WTC11 (cell line): Measurements from ENCODE around the gene IL21R. TPM values are rescaled to one million over a fixed set of nuclear protein-coding genes. Genes with fewer than 3 reads are reported as not detected.

ENCODE experiments used
- ATAC-seq: fragments of 200-7000 bp; cut with Tn5 transposase; 2 replicates; pipeline ENCODE4 v1.10.0; 2021; ENCODE audit warnings: mild to moderate bottlenecking, moderate library complexity
- CTCF ChIA-PET: fragments of 300-600 bp; sonication (Branson Sonifier 250); formaldehyde crosslinking; loops from one replicate; lab custom pipeline; 2021; ENCODE audit warnings: antibody characterized with exemption; lab: Charles Lee
- POLR2A ChIA-PET: fragments of 350-600 bp; sonication (Branson Sonifier 250); formaldehyde crosslinking; loops from one replicate; lab custom pipeline; 2021; ENCODE audit warnings: antibody characterized with exemption; lab: Charles Lee
- DNase-seq: peaks from one replicate; pipeline ENCODE4 v3.0.0; 2021; ENCODE audit warnings: low spot score
- H3K27ac Mint-ChIP-seq: 2 replicates; pipeline ENCODE4 v1.8.0; 2021; ENCODE audit warnings: mixed read lengths
- H3K27me3 Mint-ChIP-seq: 2 replicates; pipeline ENCODE4 v1.8.0; 2021; ENCODE audit warnings: low read depth, mild to moderate bottlenecking, moderate library complexity, mixed read lengths
- H3K36me3 Mint-ChIP-seq: 2 replicates; pipeline ENCODE4 v1.8.0; 2021; ENCODE audit warnings: mixed read lengths
- H3K4me1 Mint-ChIP-seq: 2 replicates; pipeline ENCODE4 v1.8.0; 2022; ENCODE audit warnings: mixed read lengths
- H3K4me3 Mint-ChIP-seq: 2 replicates; pipeline ENCODE4 v1.8.0; 2021; ENCODE audit warnings: mild to moderate bottlenecking, moderate library complexity, mixed read lengths
- H3K9me3 Mint-ChIP-seq: 2 replicates; pipeline ENCODE4 v1.8.0; 2021; ENCODE audit warnings: mixed read lengths
- AR ChIP-seq: fragments of 250-450 bp; sonication (Bioruptor Pico); IDR thresholded peaks from 2 replicates; pipeline ENCODE4 v1.9.0; 2021; ENCODE audit warnings: mild to moderate bottlenecking
- ARID4B ChIP-seq: sonication (generic); formaldehyde crosslinking; IDR thresholded peaks from 2 replicates; pipeline ENCODE4 v1.8.0; 2023; ENCODE audit warnings: missing genetic modification reagents, mild to moderate bottlenecking, borderline replicate concordance
- CBFB ChIP-seq: sonication (generic); formaldehyde crosslinking; IDR thresholded peaks from 2 replicates; pipeline ENCODE4 v1.8.1; 2022; ENCODE audit warnings: mild to moderate bottlenecking, low read depth, missing genetic modification reagents
- EMX1 ChIP-seq: fragments of 250-450 bp; sonication (Bioruptor Pico); IDR thresholded peaks from 2 replicates; pipeline ENCODE4 v1.8.0; 2021; ENCODE audit warnings: mild to moderate bottlenecking
- JAZF1 ChIP-seq: fragments of 250-450 bp; sonication (Bioruptor Pico); IDR thresholded peaks from 2 replicates; pipeline ENCODE4 v1.9.0; 2021; ENCODE audit warnings: moderate library complexity, mild to moderate bottlenecking, inconsistent platforms
- JUN ChIP-seq: sonication (generic); formaldehyde crosslinking; IDR thresholded peaks from 2 replicates; pipeline ENCODE4 v1.8.0; 2023; ENCODE audit warnings: mild to moderate bottlenecking, missing genetic modification reagents
- KAT7 ChIP-seq: sonication (generic); formaldehyde crosslinking; IDR thresholded peaks from 2 replicates; pipeline ENCODE4 v1.8.1; 2023; ENCODE audit warnings: missing genetic modification reagents, mild to moderate bottlenecking, borderline replicate concordance
- NFATC4 ChIP-seq: fragments of 250-450 bp; sonication (Bioruptor Pico); IDR thresholded peaks from 2 replicates; pipeline ENCODE4 v1.9.0; 2021; ENCODE audit warnings: mild to moderate bottlenecking
- NFE2L1 ChIP-seq: sonication (generic); formaldehyde crosslinking; IDR thresholded peaks from 2 replicates; pipeline ENCODE4 v1.8.1; 2023; ENCODE audit warnings: missing genetic modification reagents
- NFYB ChIP-seq: sonication (generic); formaldehyde crosslinking; conservative IDR thresholded peaks from 2 replicates; pipeline ENCODE4 v1.8.0; 2022; ENCODE audit warnings: low read depth, missing genetic modification reagents
- NR2C2 ChIP-seq: sonication (generic); formaldehyde crosslinking; IDR thresholded peaks from 2 replicates; pipeline ENCODE4 v1.8.0; 2022; ENCODE audit warnings: mild to moderate bottlenecking, missing genetic modification reagents
- NR3C1 ChIP-seq: sonication (generic); formaldehyde crosslinking; conservative IDR thresholded peaks from 2 replicates; pipeline ENCODE4 v1.8.1; 2023; ENCODE audit warnings: low read depth, mild to moderate bottlenecking, missing genetic modification reagents
- OVOL2 ChIP-seq: fragments of 250-450 bp; sonication (Bioruptor Pico); IDR thresholded peaks from 2 replicates; pipeline ENCODE4 v1.9.0; 2021; ENCODE audit warnings: mild to moderate bottlenecking, borderline replicate concordance
- SMAD4 ChIP-seq: sonication (generic); formaldehyde crosslinking; IDR thresholded peaks from 2 replicates; pipeline ENCODE4 v1.8.0; 2022; ENCODE audit warnings: mild to moderate bottlenecking, missing genetic modification reagents
- SOX15 ChIP-seq: fragments of 250-450 bp; sonication (Bioruptor Pico); IDR thresholded peaks from 2 replicates; pipeline ENCODE4 v1.9.0; 2021; ENCODE audit warnings: mild to moderate bottlenecking
- USF1 ChIP-seq: sonication (generic); formaldehyde crosslinking; IDR thresholded peaks from 2 replicates; pipeline ENCODE4 v1.8.0; 2022; ENCODE audit warnings: mild to moderate bottlenecking, missing genetic modification reagents
- ZNF219 ChIP-seq: sonication (generic); formaldehyde crosslinking; IDR thresholded peaks from 2 replicates; pipeline ENCODE4 v1.8.0; 2023; ENCODE audit warnings: missing genetic modification reagents, mild to moderate bottlenecking, borderline replicate concordance
- total RNA-seq: library from RNA; stranded (reverse); gene quantifications from 3 replicates; pipeline ENCODE4 v1.2.3, GENCODE V29; 2021
- TF ChIP-seq, protein P1 (sequence below): sonication (generic); formaldehyde crosslinking; conservative IDR thresholded peaks from 2 replicates; pipeline ENCODE4 v1.8.1; 2022; ENCODE audit warnings: mild to moderate bottlenecking, missing genetic modification reagents
- TF ChIP-seq, protein P2 (sequence below): sonication (generic); formaldehyde crosslinking; IDR thresholded peaks from 2 replicates; pipeline ENCODE4 v1.8.1; 2023; ENCODE audit warnings: mild to moderate bottlenecking, moderate library complexity, missing genetic modification reagents
- TF ChIP-seq, protein P3 (sequence below): sonication (generic); formaldehyde crosslinking; IDR thresholded peaks from 2 replicates; pipeline ENCODE4 v1.8.1; 2022; ENCODE audit warnings: missing genetic modification reagents, borderline replicate concordance

The IL21R gene
- total RNA-seq, 1 experiment from 2014 or later = 0.70 TPM

GRCh38 chr16:27402964-27403600 lies 1.1 kb downstream of the IL21R start:
- H3K27ac Mint-ChIP-seq = no peak overlapping the region
- peaks cover 24% of the 10 kb centered on the region for H3K4me1 Mint-ChIP-seq
- peaks cover 4% of the 10 kb centered on the region; the same call in 1 of the 2 replicates for H3K9me3 Mint-ChIP-seq
- DNase-seq (no peak), ATAC-seq (no peak)
- no peak overlapping the region for H3K4me3 Mint-ChIP-seq
- CTCF ChIA-PET = no interaction called here
- no peak for TF ChIP-seq KAT7
- no peak for TF ChIP-seq NR3C1 (CRISPR knock-in tag)
- TF ChIP-seq, protein P1, sequence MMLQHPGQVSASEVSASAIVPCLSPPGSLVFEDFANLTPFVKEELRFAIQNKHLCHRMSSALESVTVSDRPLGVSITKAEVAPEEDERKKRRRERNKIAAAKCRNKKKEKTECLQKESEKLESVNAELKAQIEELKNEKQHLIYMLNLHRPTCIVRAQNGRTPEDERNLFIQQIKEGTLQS (CRISPR knock-in tag) = no peak
- TF ChIP-seq NFE2L1 (CRISPR knock-in tag) = no peak
- TF ChIP-seq, protein P2, sequence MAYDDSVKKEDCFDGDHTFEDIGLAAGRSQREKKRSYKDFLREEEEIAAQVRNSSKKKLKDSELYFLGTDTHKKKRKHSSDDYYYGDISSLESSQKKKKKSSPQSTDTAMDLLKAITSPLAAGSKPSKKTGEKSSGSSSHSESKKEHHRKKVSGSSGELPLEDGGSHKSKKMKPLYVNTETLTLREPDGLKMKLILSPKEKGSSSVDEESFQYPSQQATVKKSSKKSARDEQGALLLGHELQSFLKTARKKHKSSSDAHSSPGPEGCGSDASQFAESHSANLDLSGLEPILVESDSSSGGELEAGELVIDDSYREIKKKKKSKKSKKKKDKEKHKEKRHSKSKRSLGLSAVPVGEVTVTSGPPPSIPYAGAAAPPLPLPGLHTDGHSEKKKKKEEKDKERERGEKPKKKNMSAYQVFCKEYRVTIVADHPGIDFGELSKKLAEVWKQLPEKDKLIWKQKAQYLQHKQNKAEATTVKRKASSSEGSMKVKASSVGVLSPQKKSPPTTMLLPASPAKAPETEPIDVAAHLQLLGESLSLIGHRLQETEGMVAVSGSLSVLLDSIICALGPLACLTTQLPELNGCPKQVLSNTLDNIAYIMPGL = no peak
- TF ChIP-seq SOX15 (CRISPR knock-in tag) = no peak
- TF ChIP-seq NFYB = no peak
- TF ChIP-seq, protein P3, sequence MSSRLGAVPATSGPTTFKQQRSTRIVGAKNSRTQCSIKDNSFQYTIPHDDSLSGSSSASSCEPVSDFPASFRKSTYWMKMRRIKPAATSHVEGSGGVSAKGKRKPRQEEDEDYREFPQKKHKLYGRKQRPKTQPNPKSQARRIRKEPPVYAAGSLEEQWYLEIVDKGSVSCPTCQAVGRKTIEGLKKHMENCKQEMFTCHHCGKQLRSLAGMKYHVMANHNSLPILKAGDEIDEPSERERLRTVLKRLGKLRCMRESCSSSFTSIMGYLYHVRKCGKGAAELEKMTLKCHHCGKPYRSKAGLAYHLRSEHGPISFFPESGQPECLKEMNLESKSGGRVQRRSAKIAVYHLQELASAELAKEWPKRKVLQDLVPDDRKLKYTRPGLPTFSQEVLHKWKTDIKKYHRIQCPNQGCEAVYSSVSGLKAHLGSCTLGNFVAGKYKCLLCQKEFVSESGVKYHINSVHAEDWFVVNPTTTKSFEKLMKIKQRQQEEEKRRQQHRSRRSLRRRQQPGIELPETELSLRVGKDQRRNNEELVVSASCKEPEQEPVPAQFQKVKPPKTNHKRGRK = no peak
- TF ChIP-seq JAZF1 (CRISPR knock-in tag) = no peak
- no peak for TF ChIP-seq ARID4B (CRISPR knock-in tag)
- no peak for TF ChIP-seq NFATC4 (CRISPR knock-in tag)
- no peak for TF ChIP-seq NR2C2
- TF ChIP-seq CBFB (CRISPR knock-in tag) = no peak
- POLR2A ChIA-PET = no interaction called here
- H3K36me3 Mint-ChIP-seq = no peaks in the 10 kb centered on the region
- H3K27me3 Mint-ChIP-seq = no peaks in the 10 kb centered on the region

- POLR2A ChIA-PET = no interaction called here
- peaks cover 26% of the 10 kb centered on the region for H3K4me1 Mint-ChIP-seq
- H3K36me3 Mint-ChIP-seq = no peaks in the 10 kb centered on the region
- H3K27me3 Mint-ChIP-seq = no peaks in the 10 kb centered on the region
- H3K9me3 Mint-ChIP-seq = peaks cover 4% of the 10 kb centered on the region; the same call in 1 of the 2 replicates
- H3K4me3 Mint-ChIP-seq = no peak overlapping the region
- TF ChIP-seq CBFB (CRISPR knock-in tag) = no peak
- TF ChIP-seq USF1 (CRISPR knock-in tag) = no peak
- TF ChIP-seq ZNF219 (CRISPR knock-in tag) = no peak
- no peak for TF ChIP-seq JAZF1 (CRISPR knock-in tag)
- TF ChIP-seq AR = no peak
- TF ChIP-seq JUN (CRISPR knock-in tag) = no peak
- no peak for TF ChIP-seq SMAD4
- TF ChIP-seq OVOL2 = no peak
- TF ChIP-seq EMX1 (CRISPR knock-in tag) = no peak
- CTCF ChIA-PET = no interaction called here
- H3K27ac Mint-ChIP-seq = no peak overlapping the region
- DNase-seq = no peak
- ATAC-seq = no peak
These were observed 1.6 kb downstream of the IL21R start for GRCh38 chr16:27403601-27403992.
